ENCODE data around the gene SLCO2A1.

The SLCO2A1 gene

GRCh38 chr3:133984975-133985374 lies 44.8 kb downstream of the SLCO2A1 start:
- no peak for TF ChIP-seq CTCF (IDR thresholded peaks at IDR 0.05; ENCODE audit: insufficient read depth, low read depth, low read length, missing control alignments)
- no peak for DNase-seq (ENCODE audit: low read depth)
- H3K4me3 ChIP-seq (ENCODE audit: low read depth, low read length), result no peak overlapping the region

GRCh38 chr3:133983576-133984560 lies 45.9 kb downstream of the SLCO2A1 start:
- DNase-seq (ENCODE audit: low read depth), result no peak
- H3K4me3 ChIP-seq (ENCODE audit: low read depth, low read length), result no peak overlapping the region
- no peak for TF ChIP-seq CTCF (IDR thresholded peaks at IDR 0.05; ENCODE audit: insufficient read depth, low read depth, low read length, missing control alignments)

- no peak for DNase-seq (ENCODE audit: low read depth)
- H3K4me3 ChIP-seq (ENCODE audit: low read depth, low read length), result no peak overlapping the region
- no peak for TF ChIP-seq CTCF (IDR thresholded peaks at IDR 0.05; ENCODE audit: insufficient read depth, low read depth, low read length, missing control alignments)
Measured at GRCh38 chr3:133983126-133983525, 46.6 kb downstream of the SLCO2A1 start.

GRCh38 chr3:133980550-133980949 lies 49.2 kb downstream of the SLCO2A1 start:
- H3K4me3 ChIP-seq (ENCODE audit: low read depth, low read length), result no peak overlapping the region
- TF ChIP-seq CTCF (IDR thresholded peaks at IDR 0.05; ENCODE audit: insufficient read depth, low read depth, low read length, missing control alignments), result no peak
- DNase-seq (ENCODE audit: low read depth), result no peak

- DNase-seq (ENCODE audit: low read depth), result no peak
- no peak for TF ChIP-seq CTCF (IDR thresholded peaks at IDR 0.05; ENCODE audit: insufficient read depth, low read depth, low read length, missing control alignments)
- no peak overlapping the region for H3K4me3 ChIP-seq (ENCODE audit: low read depth, low read length)
Measured at GRCh38 chr3:133980035-133980434, 49.7 kb downstream of the SLCO2A1 start.

- DNase-seq (ENCODE audit: low read depth), result no peak
- TF ChIP-seq CTCF (IDR thresholded peaks at IDR 0.05; ENCODE audit: insufficient read depth, low read depth, low read length, missing control alignments), result no peak
- H3K4me3 ChIP-seq (ENCODE audit: low read depth, low read length), result no peak overlapping the region
Measured at GRCh38 chr3:133979553-133979952, 50.2 kb downstream of the SLCO2A1 start.
